HuH-7.5 (cell line): ENCODE results near the gene ALG2.

Source experiments
- DNase-seq: peaks from one replicate; pipeline ENCODE4 v3.0.0; 2011; ENCODE audit warnings: low spot score

The ALG2 gene, protein sequence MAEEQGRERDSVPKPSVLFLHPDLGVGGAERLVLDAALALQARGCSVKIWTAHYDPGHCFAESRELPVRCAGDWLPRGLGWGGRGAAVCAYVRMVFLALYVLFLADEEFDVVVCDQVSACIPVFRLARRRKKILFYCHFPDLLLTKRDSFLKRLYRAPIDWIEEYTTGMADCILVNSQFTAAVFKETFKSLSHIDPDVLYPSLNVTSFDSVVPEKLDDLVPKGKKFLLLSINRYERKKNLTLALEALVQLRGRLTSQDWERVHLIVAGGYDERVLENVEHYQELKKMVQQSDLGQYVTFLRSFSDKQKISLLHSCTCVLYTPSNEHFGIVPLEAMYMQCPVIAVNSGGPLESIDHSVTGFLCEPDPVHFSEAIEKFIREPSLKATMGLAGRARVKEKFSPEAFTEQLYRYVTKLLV

DNA sequence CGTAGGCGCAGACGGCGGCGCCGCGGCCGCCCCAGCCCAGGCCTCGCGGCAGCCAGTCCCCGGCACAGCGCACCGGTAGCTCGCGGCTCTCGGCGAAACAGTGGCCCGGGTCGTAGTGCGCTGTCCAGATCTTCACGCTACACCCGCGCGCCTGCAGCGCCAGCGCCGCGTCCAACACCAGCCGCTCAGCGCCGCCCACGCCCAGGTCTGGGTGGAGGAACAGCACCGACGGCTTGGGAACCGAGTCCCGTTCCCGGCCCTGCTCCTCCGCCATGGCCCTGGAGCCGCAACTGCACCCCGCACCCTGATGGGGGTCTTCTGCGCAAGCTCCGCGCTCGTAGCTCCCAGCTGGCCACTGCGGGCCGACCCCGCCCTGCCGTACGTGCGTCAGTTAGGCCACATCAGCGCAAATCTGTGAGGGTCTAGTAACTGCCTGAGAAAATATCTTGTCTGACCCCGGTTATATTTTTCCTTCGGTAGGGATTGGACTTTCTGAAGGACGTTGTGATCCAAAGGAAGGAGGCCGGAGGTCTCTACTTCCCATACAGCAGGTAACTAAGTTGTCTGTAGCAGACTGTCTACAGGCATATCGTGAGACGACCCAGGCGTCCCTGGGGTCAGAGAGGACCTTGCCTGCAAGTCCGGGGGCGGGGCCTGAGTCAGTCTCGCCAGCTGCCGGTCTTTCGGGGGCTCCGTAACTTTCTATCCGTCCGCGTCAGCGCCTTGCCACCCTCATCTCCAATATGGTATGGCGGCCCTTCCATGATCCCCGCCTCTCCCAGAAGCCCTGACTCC, at the start of gene ALG2, which contains the start of gene SEC61B:
ALG2 (minus strand) TSS at position 322 of the 795 bp plus-strand sequence; CDS start at position 274, 48 bp downstream.
SEC61B (plus strand) TSS at position 662 of the 795 bp plus-strand sequence; CDS start at position 744, 82 bp downstream.
- DNase-seq = peak; percentile 90

DNA sequence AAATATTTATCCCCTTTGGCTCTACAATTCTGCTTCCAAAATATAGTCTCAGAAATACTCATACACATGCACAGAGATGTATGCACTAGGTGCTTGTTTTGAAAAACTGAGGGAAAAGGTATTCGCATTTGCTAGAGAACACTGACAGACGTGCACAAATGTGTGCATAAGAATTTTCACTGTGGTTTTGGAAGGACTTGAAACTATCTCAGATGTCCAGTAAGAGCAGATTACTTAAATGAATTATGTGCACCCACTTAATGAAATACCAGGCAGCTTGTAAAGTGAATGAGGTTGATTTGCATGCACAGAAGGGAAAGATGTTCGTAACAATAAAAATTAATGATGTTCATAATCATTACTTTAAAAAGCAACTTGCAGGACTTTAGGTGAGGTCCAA, 48.7 kb upstream of the ALG2 start:
- DNase-seq = no peak

DNA sequence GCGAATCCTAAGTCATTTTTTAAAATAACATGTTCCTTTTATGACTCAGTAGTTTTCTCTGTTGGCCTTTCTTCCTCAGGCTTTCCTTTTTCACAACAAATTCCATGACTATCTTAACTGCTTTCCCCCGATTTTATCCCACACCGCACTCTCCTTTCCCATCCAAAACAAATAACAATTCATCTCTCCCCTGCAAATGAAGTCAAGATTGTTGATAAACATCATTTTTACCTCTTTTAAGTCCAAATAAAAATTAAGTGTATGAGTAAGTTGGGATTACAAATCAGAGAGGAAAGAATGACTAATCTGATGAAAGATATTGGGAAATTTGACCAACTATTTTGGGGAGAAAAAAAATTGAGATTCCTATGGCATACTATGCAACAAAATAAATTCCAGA, 47.7 kb upstream of the ALG2 start:
- no peak for DNase-seq

DNA sequence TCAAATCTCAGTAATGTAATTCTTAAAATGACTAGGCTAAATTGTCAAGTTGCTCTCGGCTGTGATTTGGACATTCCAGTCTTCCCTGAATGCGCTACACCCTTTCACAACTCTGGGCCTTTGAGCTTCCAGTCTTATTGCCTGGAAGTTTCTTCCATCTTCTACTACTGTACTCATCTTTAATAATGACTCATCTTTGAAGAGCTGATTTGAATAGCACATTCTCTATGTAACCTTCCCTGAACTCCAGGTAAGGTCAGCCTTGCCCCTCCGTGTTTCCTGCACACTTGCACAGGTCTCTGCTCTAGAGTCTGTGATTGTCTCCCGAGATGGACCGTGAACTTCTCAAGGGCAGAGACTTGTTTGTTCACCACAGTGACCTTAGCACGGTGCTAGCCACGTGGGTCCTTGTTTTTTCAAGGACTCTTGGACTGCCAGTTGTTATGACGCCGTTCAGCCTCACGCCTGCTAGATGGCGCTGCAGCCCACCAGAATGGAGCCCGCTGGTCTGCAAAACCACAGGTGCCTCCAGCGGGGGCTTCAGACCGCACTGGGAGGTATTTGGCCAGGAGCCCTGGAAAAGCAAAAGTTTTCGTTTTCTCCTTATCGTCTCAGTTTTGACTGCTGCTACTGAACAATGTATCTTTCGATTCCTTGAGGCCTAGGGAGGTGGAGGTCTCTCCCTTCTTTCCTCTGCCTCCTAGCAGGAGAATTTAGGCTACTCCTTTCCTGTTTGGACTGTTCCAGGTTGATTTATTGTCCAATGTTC, 44.7 kb upstream of the ALG2 start:
- DNase-seq = peak; percentile 35

DNA sequence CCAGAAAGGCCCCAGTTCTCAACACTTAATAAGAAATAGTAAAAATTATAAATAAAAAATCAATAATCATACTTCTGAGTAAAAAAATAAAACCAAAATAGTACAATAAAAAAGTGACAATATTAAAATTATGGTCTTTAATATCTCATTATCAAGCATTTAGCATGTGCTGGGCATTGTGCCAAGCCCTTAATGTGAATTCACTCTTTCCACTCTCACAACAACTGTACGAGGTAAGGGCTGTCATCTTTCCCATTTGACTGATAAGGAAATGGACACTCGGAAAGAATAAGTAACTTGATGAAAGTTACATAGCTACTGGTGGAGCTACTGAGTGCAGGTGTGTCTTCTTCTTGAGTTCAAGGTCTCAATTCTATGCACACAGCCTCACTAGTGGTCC, 43.9 kb upstream of the ALG2 start:
- DNase-seq = no peak

DNA sequence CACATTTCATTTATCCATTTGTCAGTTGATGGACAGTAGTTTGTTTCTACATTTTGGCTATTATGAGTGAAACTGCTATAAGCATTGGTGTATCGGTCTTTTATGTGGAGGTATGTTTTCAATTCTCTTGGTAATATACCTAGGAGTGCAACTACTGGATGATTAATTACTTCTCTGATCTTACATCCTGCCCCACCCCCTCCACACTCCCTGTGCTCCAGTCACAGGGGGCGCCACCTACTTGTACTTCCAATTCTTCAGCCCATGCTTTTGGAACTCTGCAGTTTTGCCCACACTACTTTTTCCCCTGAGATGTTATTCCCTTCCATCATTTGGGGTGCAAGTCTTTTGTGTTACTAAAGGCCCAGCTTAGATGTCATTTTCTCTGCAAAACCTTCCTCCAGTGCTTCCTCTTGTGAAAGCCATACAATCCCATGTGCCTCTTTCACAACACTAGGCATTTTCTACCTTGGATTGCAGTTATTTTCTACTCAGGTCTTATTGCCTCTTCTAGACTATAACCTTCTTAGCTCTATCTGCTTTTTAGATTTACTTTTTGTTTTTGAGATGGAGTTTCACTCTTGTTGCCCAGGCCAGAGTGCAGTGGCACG, 42.4 kb upstream of the ALG2 start:
- no peak for DNase-seq

DNA sequence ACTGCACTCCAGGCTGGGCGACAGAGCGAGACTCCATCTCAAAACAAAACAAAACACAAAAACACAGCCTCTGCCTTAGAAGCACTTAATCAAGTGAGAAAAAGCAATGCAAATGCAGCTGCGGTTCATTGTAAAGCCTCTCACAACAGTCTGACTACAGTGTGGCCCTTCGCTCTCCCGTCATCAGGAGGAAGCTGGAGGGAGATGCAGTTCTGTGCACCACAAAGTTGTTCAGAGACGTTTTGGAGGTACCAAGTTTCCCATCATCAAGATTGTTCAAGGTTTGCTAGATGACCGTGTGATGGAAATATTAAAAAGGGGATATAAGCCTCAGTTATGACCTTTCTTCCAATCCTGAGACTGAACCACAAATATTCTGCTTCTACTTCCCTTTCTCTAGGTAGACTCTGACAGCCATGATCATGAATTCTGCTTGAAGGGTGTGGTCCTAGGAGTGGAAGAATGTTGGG, 41.2 kb upstream of the ALG2 start:
- DNase-seq = no peak

DNA sequence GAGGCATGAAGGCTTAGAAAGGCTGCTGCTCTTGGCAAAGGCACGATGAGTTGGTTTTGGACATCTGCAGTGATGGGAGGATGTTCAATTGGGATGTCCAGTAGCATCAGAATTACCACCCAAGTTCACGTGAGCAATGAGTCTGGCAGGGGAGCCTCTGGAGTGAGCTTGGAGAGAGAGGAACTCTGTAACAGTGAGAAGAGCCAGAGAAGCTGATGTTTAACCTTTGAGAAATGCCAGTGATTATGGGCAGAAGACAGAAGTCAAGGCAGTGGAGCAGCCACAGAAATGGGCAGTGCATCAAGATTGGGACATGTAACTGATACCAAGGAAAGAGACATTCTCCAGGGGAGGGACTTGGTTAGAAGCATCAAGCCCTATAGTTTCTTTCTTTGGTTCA, 40.2 kb upstream of the ALG2 start:
- DNase-seq = no peak

DNA sequence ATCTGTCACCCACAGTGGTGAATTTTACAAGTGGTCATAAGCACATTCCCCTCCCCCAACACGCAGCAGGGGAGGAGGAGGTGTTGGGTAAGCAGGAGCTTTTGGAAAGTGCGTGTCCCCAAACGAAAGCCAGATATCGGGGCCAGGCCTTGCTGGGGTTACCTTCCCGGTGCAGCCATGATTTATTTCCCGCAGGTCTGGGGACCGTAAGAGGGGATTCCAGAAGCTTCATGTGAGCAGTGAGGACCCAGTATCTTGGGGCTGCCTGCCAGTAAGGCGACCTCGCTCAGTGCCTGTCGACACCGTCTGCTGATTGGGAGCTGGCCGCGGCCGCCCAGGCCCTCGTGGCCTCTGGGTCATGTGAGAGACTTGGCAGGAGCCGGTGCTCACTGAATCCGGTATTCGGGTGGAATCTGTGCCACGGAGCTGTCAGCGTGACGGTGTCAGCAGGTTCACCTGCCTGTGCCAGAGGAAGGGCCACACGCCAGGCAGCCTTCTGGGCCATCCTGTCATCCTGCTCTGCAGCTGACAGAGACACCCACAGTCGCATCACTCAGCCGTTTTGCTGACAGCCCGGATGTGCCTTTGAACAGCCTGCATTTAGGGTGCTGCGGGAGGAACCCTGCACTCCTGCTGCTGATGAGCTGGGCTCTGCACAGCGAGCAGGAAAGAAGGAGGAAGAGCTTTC, 37.6 kb upstream of the ALG2 start:
- no peak for DNase-seq

DNA sequence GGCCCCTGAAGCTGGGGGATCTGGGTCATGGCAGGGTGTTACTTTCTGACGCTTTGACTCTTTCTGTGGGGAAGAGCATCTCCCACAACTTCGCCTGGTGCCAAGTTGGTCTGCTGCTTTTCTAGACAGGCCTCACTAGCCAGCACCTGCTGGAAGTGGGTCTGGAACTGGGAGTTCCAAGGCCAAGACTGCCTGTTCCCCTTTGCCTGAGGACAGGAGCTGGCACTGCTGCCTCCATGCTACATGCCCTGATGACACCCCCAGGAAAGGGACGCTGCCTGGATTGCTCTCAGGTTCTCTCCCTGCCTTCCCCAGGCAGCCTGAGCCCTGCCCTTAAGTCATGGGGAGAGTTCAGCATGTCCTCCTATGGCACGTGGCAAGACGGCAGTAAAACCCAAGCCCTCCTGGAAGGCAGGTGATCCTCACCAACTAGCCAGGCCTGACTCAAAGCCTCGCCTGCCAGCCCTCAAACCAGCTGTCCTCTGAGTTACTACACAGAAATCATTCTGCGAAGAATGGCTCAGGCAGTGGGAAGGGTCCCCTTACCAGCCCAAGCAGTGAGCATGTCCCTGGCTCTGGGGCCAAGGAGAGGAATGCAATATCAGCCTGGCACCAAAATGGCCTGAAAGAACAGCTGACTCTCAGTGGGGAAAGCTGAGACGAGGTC, 36.1 kb upstream of the ALG2 start:
- DNase-seq = no peak

DNA sequence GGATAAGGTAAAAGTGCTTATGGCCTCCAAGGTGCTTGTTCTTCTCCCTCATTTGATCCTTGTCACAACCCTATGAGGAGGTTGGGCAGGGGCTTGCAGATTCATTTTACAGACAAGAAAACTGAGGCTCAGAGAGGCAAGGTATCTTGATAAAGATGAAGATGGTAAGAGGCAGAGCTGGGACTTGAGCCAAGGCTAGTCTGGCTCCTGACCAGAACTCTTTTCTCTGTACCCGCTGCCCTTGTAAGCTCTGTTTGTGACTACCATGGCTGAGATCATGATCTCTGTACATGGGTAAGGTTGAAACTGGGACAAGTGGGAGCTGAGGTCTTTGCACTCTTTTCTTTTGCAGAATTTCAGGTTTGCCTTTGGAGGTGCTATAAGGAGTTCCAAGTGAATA, 33.9 kb upstream of the ALG2 start:
- DNase-seq = no peak

DNA sequence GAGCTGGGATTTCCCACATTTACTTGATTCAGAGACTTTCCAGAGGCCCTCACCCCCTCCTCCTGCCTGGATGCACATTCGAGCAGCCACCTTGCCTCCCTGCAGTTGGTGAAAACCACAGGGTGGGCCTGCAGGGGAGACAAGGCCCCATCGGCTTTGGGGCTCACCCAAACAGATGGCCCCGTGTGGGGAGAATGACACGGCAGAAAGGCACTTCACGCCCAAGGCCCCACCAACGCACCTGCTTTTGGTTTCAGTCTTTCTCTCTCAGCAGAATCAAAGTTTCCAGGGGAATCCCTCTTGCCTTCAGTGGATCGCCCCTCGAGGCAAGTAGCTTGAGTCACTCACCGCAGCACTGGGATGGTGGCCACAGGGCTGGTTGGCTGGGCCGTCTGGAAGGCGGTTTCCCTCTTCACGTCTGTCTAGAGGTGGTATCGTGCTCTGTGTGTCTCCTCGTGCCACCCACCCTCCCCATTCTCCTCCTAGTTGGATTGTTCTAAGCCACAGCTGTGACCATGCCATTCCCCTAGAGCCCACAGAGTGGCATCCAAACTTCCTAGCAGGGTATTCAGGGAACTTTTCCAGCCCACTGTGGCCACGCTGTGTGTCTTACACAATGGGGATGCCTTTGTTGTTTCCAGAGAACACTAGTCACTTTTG, 32.2 kb upstream of the ALG2 start:
- DNase-seq = no peak

DNA sequence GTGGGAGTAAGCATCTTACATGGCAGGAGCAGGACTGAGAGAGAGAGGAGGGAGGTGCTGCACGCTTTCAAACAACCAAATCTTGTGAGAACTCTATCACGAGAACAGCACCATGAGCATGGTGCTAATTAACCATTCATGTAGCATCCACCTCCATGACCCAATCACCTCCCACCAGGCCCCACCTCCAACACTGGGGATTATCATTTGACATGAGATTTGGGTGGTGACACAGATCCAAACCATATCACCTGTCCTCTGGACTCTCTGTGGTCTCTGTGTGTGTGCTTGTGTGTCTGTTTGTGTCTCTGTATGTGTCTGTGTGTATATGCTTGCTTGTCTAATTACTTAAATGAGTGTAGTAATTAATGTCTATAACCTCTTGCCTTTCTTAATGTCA, 31.4 kb upstream of the ALG2 start:
- DNase-seq = no peak

DNA sequence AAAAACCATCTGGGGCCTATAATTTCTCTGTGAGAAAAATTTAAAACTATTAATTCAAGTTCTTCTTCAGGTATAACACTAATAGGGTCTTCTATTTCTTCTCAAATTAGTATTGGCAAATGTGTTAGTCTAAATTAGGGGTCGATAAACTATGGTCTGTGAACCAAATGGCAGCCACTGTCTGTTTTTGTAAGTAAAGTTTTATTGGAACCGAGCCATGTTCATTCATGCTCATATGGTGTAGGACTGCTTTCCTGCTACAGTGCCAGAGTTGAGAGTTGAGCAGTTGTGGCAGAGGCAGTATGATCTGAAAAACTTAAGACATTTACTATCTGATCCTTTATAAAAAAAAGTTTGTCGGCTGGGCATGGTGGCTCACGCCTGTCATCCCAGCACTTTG, 29.4 kb upstream of the ALG2 start:
- no peak for DNase-seq

DNA sequence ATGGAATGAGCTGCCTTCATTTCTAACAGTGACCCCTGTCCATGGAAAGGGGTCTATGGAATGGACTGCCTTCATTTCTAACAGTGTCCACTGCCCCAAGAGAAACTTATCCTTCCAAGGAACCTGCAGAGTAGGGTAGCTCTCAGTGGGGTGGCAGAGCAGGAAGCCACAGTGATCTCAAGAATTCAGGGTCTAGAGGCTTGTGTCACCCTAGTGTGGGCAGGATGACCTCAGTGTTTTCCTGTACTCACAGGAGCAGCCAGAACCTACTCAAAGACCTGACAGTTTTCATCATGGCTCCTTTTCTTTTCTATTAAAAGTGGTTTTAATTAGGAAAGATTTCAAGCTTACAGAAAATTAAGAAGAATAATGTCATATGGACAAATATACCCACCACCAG, 27.9 kb upstream of the ALG2 start:
- DNase-seq = no peak

DNA sequence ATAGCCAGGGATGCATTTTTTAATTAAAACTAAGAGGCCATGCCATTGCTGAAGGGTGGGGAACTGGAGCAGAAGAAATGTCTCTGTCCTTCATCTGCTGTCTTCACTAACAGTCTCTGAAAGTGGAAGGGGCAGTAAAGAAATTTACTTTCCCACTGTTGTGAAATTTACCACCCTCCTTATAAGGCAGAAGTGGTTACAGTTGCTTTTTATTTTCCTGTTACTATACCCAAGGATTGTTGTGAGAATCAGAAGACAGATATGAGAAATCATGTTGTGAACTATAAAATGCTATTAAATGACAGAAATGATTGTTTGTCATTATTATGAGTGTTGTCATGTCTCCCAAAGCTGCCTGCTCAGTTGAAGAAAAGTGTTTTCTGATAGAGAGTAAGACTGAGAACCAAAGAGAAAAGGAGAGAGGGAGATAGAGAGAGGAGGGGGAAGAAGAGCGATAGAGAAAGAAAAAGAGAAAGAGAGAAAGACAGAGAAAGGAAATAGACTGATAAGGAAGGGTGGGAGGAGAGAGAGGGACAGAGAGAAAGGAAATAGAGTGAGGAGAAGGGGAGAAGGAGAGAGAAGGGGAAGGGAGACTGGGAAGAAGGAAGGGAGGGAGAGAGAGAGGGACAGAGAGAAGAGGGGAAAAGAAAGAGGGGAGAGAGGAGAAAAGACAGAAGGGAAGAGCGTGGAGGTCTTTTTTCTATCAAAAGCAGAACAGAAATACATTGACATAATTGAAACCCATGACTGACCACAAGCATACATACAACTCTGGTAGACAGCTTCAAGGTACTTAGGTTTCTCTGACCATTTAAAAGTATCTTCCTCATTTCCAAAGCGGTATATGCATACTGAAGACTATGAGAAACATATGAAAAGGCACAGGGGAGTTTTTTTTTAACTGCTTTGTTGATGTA, 22.9 kb upstream of the ALG2 start:
- DNase-seq = no peak

DNA sequence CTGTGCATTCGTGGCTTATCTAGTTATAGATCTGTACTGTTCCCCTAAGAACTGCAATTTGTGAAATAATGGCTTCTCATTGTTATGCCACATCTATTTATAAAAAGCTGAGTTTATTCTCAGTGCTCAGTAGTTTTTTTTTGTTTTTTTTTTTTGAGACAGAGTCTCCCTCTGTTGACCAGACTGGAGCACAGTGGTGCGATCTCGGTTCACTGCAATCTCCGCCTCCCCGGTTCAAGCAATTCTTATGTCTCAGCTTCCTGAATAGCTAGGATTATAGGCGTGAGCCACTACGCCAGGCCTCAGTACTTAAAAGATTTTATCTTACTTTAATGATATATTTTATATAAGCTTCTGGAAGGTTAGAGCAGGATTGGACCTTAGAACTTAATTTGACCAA, 19.4 kb upstream of the ALG2 start:
- DNase-seq = no peak

DNA sequence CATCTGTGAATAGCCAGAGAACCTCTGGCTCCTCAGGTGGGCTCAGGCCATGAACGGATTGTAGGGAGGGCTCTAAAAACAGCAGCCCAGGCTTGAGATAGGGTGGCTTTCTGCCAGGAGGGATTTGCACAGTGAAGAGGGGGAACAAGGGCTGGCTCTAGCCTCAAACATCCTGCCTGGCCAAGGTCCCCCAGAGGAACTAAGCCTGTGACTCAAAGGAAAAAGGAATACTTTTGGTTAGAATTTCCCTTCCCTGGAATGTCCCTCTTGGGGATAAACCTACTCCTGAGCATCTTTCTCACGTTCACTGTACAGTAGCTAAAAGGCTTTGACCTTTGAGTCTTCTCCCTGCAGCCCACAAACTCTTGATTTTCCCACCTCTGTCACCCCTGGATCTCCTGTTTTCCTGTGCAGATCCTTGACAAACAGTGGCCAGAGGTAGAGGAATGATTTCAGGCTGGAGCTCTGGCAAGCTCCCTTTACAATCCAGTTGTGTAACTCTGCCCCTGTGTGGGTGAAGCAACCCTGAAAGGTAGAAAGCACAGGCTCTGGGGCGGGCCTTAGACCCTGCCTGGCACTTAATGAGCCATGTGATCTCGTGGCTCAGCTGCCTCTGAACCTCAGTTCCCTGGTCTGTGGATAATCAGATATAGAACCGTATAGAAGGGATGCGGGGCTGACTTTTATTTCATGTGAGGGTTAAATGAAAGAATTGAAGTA, 17.8 kb upstream of the ALG2 start:
- no peak for DNase-seq
